ENCODE results near the gene ETV3L. TPM values are rescaled to one million over a fixed set of nuclear protein-coding genes. Genes with fewer than 3 reads are reported as not detected.

ETV3L gene
- not detected in 5 replicates for total RNA-seq (2022; extraction: Qiagen RNA extraction; ENCODE audit: low read depth)

GRCh38 chr1:157099633-157100009 is at the start of gene ETV3L:
Gene ETV3L, minus strand, starts transcription at chr1:157099808. Its CDS starts 285 bp downstream, at chr1:157099523.

GRCh38 chr1:157138220-157139051 is 38.8 kb upstream of the ETV3L start, which contains the start of gene ETV3:
Gene ETV3, minus strand, starts transcription at chr1:157138395. Its CDS starts 2,043 bp downstream, at chr1:157136352.

GRCh38 chr1:157045250-157046218 is 54.1 kb downstream of the ETV3L start, which contains the start of gene ARHGEF11:
Gene ARHGEF11, minus strand, starts transcription at chr1:157045742. Its CDS starts 1,412 bp downstream, at chr1:157044330.

Other genes with a start within 250 kb of the ETV3L start
- gene INSRR, start 240.7 kb downstream of the ETV3L start, total RNA-seq (2022; extraction: Qiagen RNA extraction; ENCODE audit: low read depth) = not detected in 5 replicates
- gene NTRK1, start 238.9 kb downstream of the ETV3L start, total RNA-seq (2022; extraction: Qiagen RNA extraction; ENCODE audit: low read depth) = 0.03 to 0.18 TPM (median 0.16 TPM) in 4 of 5 replicates, not detected in the other
- 5.7 to 7.5 TPM (median 6.1 TPM) in 5 replicates for gene PEAR1, start 206.1 kb downstream of the ETV3L start, total RNA-seq (2022; extraction: Qiagen RNA extraction; ENCODE audit: low read depth)
- gene LRRC71, start 179.2 kb downstream of the ETV3L start, total RNA-seq (2022; extraction: Qiagen RNA extraction; ENCODE audit: low read depth) = 0.11 to 0.22 TPM (median 0.19 TPM) in 3 of 5 replicates, not detected in the others
- 15.6 to 19.9 TPM (median 17.9 TPM) in 5 replicates for gene ARHGEF11, start 54.1 kb downstream of the ETV3L start, total RNA-seq (2022; extraction: Qiagen RNA extraction; ENCODE audit: low read depth)
- gene ETV3, start 38.6 kb upstream of the ETV3L start, total RNA-seq (2022; extraction: Qiagen RNA extraction; ENCODE audit: low read depth) = 8.6 to 12.7 TPM (median 10.5 TPM) in 5 replicates